Measurements from ENCODE around the gene TNXB. TPM values are rescaled to one million over a fixed set of nuclear protein-coding genes. Genes with fewer than 3 reads are reported as not detected.

Gene TNXB
- total and polyA plus RNA-seq, 2 of the 4 experiments (the other 2 are of a cell fraction), result 0.05 TPM; not detected in 1

DNA sequence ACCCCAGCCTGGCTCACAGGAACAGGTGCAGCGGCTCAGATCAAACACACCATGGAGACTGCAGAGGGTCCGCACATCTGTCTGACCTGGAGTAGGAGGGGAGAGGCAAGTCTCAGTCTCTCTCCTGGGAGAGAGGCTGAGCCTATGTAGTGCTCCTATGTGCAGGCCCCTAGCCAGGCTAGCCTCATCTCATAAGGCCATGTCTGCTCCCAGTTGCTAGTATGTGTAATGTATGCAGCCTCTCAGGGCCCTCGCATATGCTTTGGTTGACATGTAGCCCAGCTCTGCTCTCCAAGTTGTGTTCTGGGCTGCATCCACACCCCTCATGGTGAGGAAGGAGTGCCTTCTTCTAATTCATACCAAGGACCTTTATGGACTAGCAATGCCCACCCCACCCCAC lies 11.8 kb downstream of the TNXB start:
- Histone ChIP-seq H3K4me2 (ENCODE audit: low read depth, low read length) (no peak overlapping the region), H4K91ac (ENCODE audit: insufficient read depth, low read depth, low read length) (no peak overlapping the region), H2AK5ac (ENCODE audit: low read depth, low read length) (peak overlapping the region; percentile 15; the same call in 1 of the 2 replicates), H2BK20ac (ENCODE audit: low read depth, low read length) (peak overlapping the region; percentile 10; the same call in 1 of the 2 replicates), H3K27ac (ENCODE audit: insufficient read depth, low read length) (no peak overlapping the region), H3K14ac (replicated peaks; ENCODE audit: low read depth, low read length) (no peak overlapping the region), H3K4ac (ENCODE audit: low read depth, low read length) (no peak overlapping the region), H2BK5ac (ENCODE audit: low read depth, low read length, poor library complexity, severe bottlenecking) (no peak overlapping the region), H2BK15ac (ENCODE audit: low read depth, low read length) (0 out of 3 replicates have a peak overlapping the region, but pooled peaks have one; percentile 31), H3K9me1 (ENCODE audit: insufficient read depth, low read length) (peaks cover 18% of the 10 kb centered on the region), H4K20me1 (ENCODE audit: insufficient read depth, low read length) (peaks cover 18% of the 10 kb centered on the region), H3K18ac (ENCODE audit: low read depth, low read length) (no peak overlapping the region), H3K4me3 (ENCODE audit: insufficient read depth, low read depth, low read length) (no peak overlapping the region), H3K56ac (ENCODE audit: extremely low read depth, insufficient read depth, low read length) (no peak overlapping the region), H4K5ac (ENCODE audit: low read depth, low read length) (no peak overlapping the region), H3K4me1 (ENCODE audit: control insufficient read depth, insufficient read depth, low read length) (peaks cover 17% of the 10 kb centered on the region), H3K23ac (ENCODE audit: low read depth, low read length) (no peak overlapping the region), H3K79me1 (ENCODE audit: low read depth in 1 of 2, low read length in 2 of 2) (no peaks in the 10 kb centered on the region), H2AFZ (replicated peaks; ENCODE audit: low read length, poor library complexity) (peak overlapping the region; percentile 19), H3K9ac (ENCODE audit: low read depth, low read length) (no peak overlapping the region), H3K9me3 (ENCODE audit: control insufficient read depth, insufficient read depth, low read length) (no peaks in the 10 kb centered on the region; the same call in 1 of the 2 replicates), H4K8ac (ENCODE audit: low read depth in 2 of 2, low read length in 2 of 2) (no peak overlapping the region), H2BK120ac (ENCODE audit: low read depth, low read length) (no peak overlapping the region), H3K27me3 (ENCODE audit: control insufficient read depth, insufficient read depth, low read length) (peaks cover 43% of the 10 kb centered on the region), H3K36me3 (ENCODE audit: control insufficient read depth, insufficient read depth, low read length) (no peaks in the 10 kb centered on the region), H2AK9ac (replicated peaks; ENCODE audit: low read depth, low read length, poor library complexity) (peak overlapping the region; percentile 15)
- intact Hi-C loops (cut with micrococcal nuclease), result no loop called here
- TF ChIP-seq NFE2L2 (IDR thresholded peaks at IDR 0.05; ENCODE audit: low read depth, low read length) (no peak), FOS (IDR thresholded peaks at IDR 0.05; ENCODE audit: low read depth, low read length) (no peak), BHLHE40 (IDR thresholded peaks at IDR 0.05; ENCODE audit: low read depth, low read length) (no peak), MAFK (IDR thresholded peaks at IDR 0.05; ENCODE audit: low read depth, low read length) (no peak), RAD21 (IDR thresholded peaks at IDR 0.05; ENCODE audit: low read length) (no peak), RCOR1 (IDR thresholded peaks at IDR 0.05; ENCODE audit: insufficient replicate concordance, low read length) (no peak), CHD1 (IDR thresholded peaks at IDR 0.05; ENCODE audit: low read depth, low read length) (no peak), MAZ (IDR thresholded peaks at IDR 0.05; ENCODE audit: borderline replicate concordance, low read depth, low read length) (no peak), POLR2A (IDR thresholded peaks at IDR 0.05; ENCODE audit: low read depth, low read length) (no peak), MXI1 (IDR thresholded peaks at IDR 0.05; ENCODE audit: borderline replicate concordance, low read depth, low read length) (no peak)
- DNase-seq (no peak), ATAC-seq (ENCODE audit: low read depth) (no peak)
- WGBS, 2 experiments (ENCODE audit: extremely low coverage in 2 of 2, insufficient read length in 1 of 2), result no CpG with 5 or more reads among the region's 3 CpGs
- in situ Hi-C loops (cut with MboI; ENCODE audit: low sequenced_read_pairs), result no loop called here
- dilution Hi-C loops (cut with HindIII; ENCODE audit: low sequenced_read_pairs, unreplicated experiment), result no loop called here
- POLR2A ChIA-PET (ENCODE audit: unreplicated experiment), result no interaction called here
- no TSS peak for BruUV-seq (replicated peaks)
- CTCF ChIA-PET, result interaction anchor here (1.4 kb wide), 1 partner anchor 17 kb away, joined by 4 read pairs; no protein-coding TSS in a partner anchor
